HG03066 (cell line): ENCODE measurements around the gene HENMT1.
"Not testable (repeated sequence)": the region's sequence is repeated elsewhere in the genome, so short reads cannot be mapped to it uniquely, and the experiment has no call there.

ENCODE experiments used
- ATAC-seq: cut with Tn5 transposase; IDR thresholded peaks from one replicate; pipeline ENCODE4 v1.9.1; 2021; ENCODE audit warnings: low read depth; ENCODE audit not compliant: unreplicated experiment

The HENMT1 gene

GRCh38 chr1:108678706-108679105, 17.8 kb upstream of the HENMT1 start:
- ATAC-seq: no peak

DNA sequence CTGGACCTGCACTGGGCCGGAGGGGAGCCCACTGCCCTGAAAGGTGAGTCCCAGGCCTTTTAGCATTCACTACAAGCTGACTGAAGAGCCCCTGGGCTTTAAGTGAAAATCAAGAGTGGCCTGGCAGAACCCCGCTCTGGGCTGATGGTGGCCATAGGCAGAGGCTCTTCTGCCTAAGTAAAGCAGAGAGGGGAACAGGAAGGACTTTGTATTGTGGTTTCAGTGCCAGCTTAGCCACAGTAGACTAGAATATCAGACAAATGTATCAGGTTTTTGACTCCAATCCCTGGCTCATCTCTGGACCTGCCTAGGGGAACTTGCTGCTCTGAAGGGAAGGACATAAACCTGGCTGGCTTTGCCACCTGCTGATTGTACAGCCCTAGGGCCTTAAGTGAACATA, 10.2 kb upstream of the HENMT1 start:
- ATAC-seq: no peak

DNA sequence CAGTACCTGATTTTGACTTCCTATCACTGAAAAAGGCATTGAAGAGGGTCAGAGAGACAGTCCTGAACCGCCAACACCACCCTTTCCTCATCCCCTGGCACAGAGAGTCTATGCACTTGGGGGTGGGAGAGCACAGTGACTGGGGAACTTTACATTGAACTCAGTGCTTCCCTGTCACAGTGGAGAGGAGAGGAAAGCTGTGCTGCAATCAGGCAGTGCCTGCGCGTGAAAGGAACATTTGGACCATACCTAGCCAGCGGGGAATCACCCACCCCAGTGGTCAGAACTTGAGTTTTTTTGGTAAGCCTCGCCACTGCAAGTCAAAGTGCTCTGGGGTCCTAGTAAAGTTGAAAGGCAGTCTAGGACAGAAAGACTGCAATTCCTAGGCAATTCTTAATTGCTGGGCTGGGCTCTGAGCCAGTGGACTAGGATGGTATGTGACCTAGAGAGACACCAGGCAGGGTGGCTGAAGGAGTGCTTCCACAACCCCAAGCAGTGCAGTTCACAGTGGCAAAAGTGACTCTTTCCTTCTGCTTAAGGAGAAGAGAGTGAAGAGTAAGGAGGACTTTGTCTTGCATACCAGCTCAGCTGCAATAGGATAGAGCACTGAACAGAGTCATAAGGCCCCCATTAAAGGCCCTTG, 9.4 kb upstream of the HENMT1 start:
- ATAC-seq: no peak

DNA sequence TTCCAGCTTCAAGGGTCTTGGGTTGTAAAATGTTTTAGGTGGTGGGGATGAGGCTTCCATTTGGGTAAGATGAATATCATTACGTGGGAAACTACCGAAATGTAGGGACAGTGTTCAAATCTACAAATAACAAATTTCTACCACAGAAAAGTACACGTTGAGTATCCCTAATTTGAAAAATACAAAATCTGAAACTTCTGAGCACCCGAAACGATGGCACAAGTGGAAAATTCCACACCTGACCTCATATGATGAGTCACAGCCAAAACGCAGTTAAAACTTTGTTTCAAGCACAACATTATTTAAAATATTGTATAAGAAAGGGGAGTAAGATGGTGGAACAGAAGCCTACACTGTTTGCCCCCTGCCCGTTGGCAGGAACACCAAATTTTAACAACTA, 8.8 kb upstream of the HENMT1 start:
- no peak for ATAC-seq

DNA sequence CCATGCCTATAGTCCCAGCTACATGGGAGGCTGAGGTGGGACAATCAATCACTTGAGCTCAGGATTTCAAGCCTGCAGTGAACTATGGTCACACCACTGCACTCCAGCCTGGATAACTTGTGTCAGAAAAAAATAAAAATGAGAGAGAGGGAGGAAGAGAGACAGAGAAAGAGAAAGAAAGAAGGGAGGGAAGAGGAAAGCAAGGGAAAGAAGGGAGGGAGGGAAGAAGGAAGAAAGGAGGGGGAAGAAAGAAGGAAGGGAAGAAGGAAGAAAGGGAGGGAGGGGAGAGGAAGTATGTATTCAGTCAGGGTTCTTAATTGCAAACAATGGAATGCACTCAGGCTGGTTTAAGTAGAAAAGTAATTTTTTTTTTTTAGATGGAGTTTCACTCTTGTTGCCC, 7.9 kb upstream of the HENMT1 start:
- no peak for ATAC-seq

DNA sequence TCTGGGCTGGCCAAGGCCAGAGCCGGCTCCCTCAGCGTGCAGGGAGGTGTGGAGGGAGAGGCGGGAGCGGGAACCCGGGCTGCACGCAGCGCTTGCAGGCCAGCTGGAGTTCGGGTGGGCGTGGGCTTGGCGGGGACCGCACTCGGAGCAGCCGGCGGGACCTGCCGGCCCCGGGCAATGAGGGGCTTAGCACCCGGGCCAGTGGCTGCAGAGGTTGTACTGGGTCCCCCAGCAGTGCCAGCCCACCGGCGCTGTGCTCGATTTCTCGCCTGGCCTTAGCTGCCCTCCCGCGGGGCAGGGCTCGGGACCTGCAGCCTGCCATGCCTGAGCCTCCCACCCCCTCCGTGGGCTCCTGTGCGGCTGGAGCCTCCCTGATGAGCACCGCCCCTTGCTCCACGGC, 6.5 kb upstream of the HENMT1 start:
- not testable (repeated sequence) for ATAC-seq

DNA sequence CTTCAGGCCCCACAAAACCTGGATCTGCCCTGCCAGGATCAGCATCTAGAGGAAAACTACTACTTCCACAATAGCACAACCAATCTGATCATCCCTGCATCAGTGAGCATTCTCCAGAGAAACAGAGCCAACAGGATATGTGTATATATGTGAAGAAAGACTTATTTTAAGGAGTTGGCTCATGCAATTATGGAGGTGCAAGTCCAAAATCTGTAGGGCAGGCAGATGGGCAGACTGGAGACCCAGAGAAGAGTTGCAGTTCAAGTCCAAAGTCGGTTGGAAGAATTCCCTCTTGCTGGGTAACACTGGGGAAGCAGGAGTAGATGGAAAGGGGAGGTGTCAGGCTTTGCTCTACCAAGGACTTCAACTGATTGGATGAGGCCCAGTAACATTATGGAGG, 4.9 kb upstream of the HENMT1 start:
- no peak for ATAC-seq

DNA sequence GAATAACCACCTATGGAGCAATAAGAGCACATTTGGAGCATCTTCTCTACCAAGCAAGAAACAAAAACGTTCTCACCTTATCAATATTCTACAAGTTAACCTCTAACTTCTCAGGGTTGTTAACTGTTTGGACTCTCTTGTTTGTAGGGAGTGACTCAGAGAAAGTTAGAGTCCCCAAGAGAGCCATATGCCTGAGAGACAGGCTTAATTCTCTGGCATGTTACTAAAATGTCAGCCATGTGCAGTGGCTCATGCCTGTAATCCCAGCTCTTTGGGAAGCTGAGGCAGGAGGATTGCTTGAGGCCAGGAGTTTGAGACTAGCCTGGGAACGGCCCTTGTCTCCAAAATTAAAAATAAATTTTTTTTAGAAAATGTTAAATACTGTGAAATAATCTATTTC, 4.2 kb upstream of the HENMT1 start:
- ATAC-seq: no peak

- ATAC-seq: no peak
Measured at GRCh38 chr1:108664481-108664880, 3.6 kb upstream of the HENMT1 start.

DNA sequence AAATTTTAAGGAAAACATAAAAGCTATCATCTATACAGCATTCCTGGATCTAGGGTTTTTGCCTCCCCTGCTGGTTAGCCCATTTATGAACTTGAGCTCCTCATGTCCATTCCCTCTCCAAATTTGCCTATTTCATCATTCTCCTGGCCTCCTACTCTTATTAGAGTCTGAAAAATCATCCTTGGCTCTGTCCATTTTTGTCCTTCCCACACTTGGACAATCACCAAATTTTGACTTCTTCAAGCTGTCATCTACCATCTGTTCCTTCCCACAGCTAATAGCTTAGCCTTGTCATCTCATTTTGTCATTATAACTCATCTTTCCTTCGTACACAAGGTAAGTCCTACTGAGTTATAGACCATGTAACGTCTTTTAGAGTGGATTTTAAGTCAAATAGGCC, 2.2 kb upstream of the HENMT1 start:
- no peak for ATAC-seq

GRCh38 chr1:108657356-108658080, 3.4 kb downstream of the HENMT1 start:
- no peak for ATAC-seq

GRCh38 chr1:108653431-108654105, 7.3 kb downstream of the HENMT1 start:
- ATAC-seq: no peak

- no peak for ATAC-seq
Measured at GRCh38 chr1:108646648-108647269, 14.1 kb downstream of the HENMT1 start.

DNA sequence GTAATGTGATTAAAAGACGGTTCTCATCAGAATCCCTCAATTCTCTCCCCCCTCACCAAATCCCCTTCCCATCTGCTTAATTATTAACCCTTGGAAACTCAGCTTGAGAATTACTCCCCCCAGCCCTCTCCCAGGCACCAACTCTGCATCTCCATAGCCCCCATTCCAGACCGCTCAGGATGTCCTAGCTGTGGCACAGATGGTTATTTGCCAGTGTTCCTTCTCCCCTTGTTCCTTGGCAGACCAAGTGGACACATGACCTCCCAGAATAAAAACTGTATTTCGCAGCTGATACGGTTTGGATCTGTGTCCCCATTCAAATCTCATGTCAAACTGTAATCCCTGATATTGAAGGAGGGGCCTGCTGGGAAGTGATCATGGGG, 14.6 kb downstream of the HENMT1 start:
- ATAC-seq: no peak

DNA sequence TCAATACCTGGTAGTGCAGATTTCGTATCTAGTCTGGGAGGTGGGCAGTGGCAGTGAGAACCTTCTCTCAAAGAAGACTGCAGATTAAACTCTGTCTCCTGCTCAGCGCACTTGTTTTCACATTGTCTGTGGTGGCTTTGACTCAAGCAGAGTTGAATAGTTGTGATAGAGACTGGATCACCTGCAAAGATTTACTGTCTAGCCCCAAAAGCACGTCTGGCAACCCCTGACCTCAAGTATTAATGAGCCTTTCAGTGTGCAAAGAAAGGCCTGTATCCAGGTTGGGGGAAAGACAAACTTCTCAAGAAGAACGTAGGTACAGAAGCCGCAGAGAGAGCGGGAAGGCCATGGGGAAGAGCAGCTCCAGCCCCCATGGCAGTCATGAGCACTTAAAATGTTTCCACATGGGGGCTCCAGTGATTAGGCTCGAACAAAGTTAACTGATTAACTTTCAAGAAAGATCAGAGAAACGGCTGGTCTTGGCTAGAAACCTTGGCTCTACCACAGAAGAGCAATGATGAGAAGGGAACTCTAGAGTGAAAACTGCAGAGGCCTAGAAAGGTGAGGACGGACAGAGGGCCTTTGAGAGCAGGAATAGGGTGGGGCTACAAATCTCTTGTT, 15.2 kb downstream of the HENMT1 start:
- ATAC-seq: no peak

GRCh38 chr1:108644984-108645383, 15.9 kb downstream of the HENMT1 start:
- ATAC-seq: no peak

DNA sequence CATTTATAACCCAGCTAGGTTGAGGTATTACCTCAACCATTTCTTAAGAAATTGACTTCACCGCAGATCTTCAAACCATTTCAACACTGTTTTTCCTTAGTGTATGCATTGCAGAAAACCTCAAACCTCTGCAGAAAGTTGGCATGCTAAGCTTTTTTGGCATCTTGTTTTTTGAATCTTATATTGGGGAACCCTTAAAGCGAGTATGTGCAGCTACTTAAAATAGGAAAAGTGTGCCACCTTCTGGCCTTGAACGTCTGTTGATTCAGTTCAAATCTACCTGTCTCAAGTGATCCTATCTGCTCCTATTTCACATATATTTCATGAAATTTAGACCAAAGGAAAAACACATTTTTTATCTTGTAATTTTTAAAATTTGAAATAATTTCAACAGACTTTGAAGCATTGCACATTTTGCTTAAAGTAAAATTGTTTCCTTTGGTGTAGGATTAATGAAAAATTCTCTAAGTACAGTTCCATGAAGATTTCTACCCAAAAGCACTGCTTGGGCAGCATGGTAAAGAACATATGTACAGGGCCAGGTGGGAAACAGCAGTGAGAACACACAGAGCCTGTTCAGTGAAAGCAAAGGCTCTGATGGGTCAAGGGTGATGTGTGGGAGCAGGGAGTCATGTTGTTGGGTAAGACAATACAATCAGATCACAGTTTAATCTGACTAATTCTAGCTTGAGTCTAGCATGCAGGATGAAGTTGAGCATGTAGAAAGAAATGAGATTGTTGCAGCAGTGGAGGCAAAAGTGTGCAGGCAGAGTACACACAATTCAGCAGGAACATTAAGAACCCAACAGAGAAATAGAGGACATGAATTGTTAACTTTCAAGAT, 17.2 kb downstream of the HENMT1 start:
- no peak for ATAC-seq

GRCh38 chr1:108640863-108641262, 20.0 kb downstream of the HENMT1 start:
- not testable (repeated sequence) for ATAC-seq

- ATAC-seq: no peak
Measured at GRCh38 chr1:108639899-108640560, 20.9 kb downstream of the HENMT1 start.

GRCh38 chr1:108636876-108637275, 24.0 kb downstream of the HENMT1 start:
- no peak for ATAC-seq
